COLO668 (cell line): ENCODE measurements around the gene ZNF239.
"Not testable (repeated sequence)": the region's sequence is repeated elsewhere in the genome, so short reads cannot be mapped to it uniquely, and the experiment has no call there.

Experiments
- DNase-seq: peaks from one replicate; lab custom pipeline; 2025; ENCODE audit not compliant: unreplicated experiment; lab: John Stamatoyannopoulos, UW

Gene ZNF239

DNA sequence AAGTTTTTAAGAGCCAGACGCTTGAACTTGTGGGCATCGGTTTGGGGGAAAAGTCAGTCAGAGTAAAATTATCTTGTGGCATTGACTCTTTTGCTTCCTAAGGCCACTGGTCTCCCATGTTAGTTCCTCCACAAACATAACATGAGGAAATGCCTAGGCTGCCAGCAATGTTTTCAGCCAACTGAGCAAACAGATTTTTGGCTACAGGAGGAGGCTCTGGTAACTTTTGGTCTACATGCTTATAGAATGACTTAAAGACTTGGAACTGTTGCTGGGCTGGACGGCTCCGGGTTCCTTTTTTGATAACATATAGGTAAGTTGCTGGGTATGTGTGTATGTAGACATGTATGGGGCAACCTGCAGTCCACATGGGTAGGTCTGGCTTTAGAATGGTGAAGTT, 9.6 kb upstream of the ZNF239 start:
- DNase-seq = no peak

DNA sequence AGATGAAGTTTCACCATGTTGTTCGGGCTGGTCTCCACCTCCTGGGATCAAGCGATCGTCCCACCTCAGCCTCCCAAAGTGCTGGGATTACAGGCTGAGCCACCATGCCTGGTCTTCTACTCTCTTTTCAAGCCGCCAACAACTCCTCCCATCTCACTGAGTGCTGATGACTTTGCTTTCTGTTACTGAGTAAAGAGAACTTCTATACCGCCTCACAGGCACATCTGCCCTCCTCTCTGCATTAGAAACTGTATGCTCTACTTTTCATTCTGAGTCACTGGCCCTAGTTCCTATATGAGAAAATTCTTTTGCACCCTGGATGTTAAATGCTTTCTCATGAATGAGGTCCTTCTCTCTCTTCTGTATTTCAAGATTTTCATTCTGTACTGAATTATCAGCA, 2.2 kb upstream of the ZNF239 start:
- DNase-seq = no peak

DNA sequence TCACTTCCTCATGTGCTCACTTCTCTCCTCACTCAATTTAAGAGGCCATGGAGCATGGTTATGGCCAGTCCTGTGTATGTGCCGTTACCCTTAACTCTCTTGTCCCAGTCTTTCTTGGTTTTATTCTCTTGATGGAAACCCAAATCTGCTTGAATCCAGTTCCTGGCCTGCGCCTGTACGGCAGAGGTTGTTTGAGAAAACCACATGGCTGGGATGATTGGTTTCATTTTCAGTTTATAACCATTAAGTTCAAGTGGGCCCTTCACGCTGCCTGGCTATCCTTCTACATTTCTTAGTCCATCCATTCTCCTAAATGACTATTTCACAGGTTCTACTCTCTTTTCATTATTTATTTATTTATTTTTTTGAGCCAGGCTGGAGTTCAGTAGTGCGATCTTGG, 1.6 kb upstream of the ZNF239 start:
- no peak for DNase-seq

DNA sequence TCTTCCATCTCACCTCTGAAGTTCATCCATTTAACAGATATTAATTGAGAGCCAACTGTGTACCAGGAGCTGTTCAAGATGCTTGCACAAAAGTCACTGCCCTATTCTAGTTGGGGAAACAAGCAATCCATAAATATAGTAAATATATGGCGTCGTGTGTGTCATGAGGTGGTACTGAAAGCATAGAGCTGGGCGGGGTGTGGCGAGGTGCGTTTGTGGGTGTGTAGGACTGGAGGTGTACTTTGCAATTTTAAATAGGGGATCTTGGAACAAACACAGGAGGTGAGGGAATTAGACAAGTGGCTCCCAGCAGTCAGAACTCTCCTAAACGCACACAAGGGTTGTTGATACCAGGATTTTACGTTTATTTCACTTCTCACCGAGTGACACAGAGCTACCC, 490 bp upstream of the ZNF239 start:
- DNase-seq = no peak

DNA sequence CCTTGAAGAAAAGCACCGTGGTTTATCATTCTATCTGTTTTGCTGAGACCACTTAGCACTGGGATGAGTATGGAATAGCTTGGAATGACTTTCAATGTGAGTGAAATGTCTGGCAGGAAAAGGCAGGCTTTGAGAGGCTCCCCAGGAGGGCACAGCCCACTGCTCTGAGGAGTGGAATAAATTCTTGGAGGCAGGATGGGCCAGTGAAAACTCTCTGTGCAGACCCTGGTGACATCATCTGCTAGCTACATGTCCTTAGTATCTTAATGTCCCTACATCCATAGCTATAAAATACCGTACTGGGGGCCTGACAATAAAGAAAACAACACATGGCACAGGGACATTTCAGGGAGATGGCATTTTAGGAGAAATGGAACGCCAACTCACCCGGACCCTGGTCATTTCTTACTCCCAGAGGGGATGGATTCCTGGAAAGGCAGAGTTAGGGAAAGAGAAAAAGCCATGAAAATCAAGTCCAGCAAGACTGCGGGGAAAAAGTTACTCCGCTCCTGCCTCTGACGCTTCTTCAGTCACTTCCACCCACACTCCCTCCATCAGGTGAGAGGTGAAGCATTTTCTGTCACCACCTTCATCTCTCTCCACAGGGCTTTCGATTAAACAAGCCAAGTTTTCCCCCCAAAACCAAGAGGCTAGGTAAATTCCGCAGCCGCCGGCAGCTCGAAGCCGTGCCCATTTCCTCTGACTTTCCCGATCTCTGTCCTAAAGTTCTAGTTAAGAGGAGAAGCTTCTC, 991 bp downstream of the ZNF239 start:
- DNase-seq = no peak

DNA sequence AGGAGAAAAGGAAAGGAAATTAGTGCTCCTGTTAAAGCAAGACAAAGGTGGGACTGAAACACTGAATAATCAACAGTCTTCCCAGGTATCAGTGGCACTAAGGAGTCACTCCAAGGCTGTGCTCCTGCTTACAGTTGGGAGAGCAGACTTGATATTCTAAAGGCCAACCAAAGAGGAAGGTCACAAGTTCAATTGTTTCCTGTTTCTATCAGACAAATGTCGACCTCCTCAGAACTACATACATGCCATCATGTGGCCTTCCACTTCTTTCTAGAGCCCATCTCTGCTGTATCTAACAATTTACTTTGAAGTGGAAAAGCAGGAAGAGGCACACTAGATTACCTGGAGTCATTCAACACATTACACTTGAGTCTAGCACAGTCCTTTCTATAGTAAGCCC, 3.4 kb downstream of the ZNF239 start:
- no peak for DNase-seq

DNA sequence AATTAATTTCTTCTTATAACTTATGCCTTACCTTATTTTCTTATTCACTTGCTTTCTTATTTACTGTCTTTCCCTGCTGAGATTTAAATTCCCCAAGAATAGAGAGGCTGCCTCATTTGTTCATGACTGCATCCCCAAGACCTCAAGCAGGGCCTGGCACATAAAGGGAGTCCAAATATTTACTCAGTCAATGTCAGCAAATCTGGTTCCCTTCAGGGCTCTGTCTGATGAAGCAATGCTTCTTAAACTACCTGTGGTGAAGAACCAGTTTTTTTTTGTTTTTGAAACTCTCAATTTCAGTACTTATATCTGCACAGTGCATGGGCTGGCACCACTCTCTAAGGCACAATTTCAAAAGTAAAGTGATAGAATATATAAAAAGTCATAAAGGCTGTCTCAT, 4.7 kb downstream of the ZNF239 start:
- no peak for DNase-seq

DNA sequence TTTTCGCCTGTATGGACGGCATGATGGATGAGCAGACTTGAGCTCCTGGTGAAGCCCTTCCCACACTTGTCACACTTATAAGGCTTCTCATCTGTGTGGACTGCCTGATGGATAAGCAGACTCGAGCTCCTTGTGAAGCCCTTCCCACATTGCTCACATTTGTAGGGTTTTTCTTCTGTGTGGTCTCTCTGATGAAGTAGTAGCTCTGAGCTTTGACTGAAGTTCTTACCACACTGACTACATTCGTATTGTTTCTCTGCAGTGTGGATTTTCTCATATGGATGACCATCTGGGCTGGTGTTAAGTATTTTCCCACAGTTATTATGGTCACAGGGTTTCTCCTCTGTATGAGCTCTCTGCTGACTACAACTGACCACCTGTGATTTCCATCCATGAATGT, 17.2 kb downstream of the ZNF239 start:
- no peak for DNase-seq

DNA sequence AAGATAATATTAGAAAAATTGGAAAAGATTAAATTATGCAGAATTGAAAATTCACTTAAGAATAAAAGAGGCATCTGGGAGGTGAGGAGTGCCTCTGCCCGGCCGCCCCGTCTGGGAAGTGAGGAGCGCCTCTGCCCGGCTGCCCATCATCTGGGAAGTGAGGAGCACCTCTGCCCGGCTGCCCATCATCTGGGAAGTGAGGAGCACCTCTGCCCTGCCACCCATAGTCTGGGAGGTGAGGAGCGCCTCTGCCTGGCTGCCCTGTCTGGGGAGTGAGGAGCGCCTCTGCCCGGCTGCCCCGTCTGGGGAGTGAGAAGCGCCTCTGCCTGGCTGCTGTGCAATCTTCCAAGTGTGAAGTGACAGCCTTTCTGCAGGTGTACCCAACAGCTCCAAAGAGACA, 30.7 kb downstream of the ZNF239 start:
- DNase-seq = not testable (repeated sequence)

DNA sequence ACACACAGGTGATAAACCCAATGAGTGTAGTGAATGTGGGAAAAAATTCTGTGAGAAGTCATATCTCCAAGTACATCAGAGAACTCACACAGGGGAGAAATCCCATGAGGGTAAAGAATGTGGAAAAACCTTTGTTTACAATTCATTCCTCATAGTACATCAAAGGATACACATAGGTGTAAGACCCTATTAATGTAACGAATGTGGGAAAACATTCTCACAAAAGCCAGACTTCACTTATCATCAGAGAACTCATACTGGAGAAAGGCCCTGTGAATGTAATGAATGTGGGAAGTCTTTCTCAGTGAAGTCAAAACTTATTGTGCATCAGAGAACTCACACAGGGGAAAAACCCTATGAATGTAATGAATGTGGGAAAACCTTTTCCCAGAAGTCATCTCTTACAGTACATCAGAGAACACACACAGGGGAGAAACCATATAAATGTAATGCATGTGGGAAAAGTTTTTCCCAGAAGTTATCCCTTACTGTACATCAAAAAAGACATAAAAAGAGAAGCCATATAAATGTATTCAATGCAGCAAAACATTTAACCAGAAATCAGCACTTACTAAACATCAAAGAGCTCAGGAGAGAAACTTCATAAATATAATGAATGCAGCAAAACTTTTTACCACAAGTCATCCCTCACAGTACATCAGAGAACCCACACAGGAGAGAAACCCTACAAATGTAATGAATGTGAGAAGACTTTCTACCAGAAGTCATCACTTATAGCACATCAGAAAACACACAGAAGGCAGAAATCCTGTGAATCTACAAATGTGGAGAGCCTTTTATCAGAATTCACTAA, 49.8 kb downstream of the ZNF239 start:
- DNase-seq = no peak
